Naive thymus-derived CD4-positive, alpha-beta T cell (primary cell): Measurements from ENCODE around the gene ACSL6. TPM values are rescaled to one million over a fixed set of nuclear protein-coding genes. Genes with fewer than 3 reads are reported as not detected.

Experiments
- ATAC-seq: fragments of 150-1000 bp; cut with Tn5 transposase; 2 replicates; pipeline ENCODE4 v1.10.0; 2021; ENCODE audit warnings: mild to moderate bottlenecking, moderate library complexity
- CTCF ChIA-PET: fragments of 350-600 bp; sonication (Branson Sonifier 250); formaldehyde crosslinking; loops from one replicate; lab custom pipeline; 2021; ENCODE audit warnings: antibody characterized with exemption; lab: Charles Lee
- POLR2A ChIA-PET: fragments of 350-600 bp; sonication (Branson Sonifier 250); formaldehyde crosslinking; loops from one replicate; lab custom pipeline; 2021; ENCODE audit warnings: antibody characterized with exemption, inconsistent platforms; lab: Charles Lee
- DNase-seq, 9 donors: peaks; one replicate each; pipeline versions ENCODE4 v3.0.0 to v3.0.0-alpha.2; 2020 to 2022; ENCODE audit warnings: mixed read lengths in 1 of 9
- H3K27ac ChIP-seq: one replicate; pipeline ENCODE4 v1.7.0; 2013; ENCODE audit warnings: mild to moderate bottlenecking, low read depth, low read length, moderate library complexity
- H3K27me3 ChIP-seq, 2 donors: one replicate each; pipeline ENCODE4 v1.7.0; 2013; ENCODE audit warnings: low read length in 2 of 2, mild to moderate bottlenecking in 2 of 2, moderate library complexity in 2 of 2; ENCODE audit not compliant: control insufficient read depth in 2 of 2, insufficient read depth in 2 of 2
- H3K36me3 ChIP-seq, 3 experiments: 1 replicate in 2 of 3; 2 replicates in 1 of 3; pipeline ENCODE4 v1.7.0; 2013; ENCODE audit warnings: low read length in 3 of 3, mild to moderate bottlenecking in 3 of 3, moderate library complexity in 1 of 3; ENCODE audit not compliant: insufficient read depth in 3 of 3, control insufficient read depth in 2 of 3
- H3K4me1 ChIP-seq, 2 donors: one replicate each; pipeline ENCODE4 v1.7.0; 2013; ENCODE audit warnings: low read length in 2 of 2, mild to moderate bottlenecking in 2 of 2, moderate library complexity in 1 of 2; ENCODE audit not compliant: control insufficient read depth in 2 of 2, insufficient read depth in 2 of 2
- H3K4me3 ChIP-seq: 2 replicates; pipeline ENCODE4 v1.7.0; 2013; ENCODE audit warnings: mild to moderate bottlenecking, low read length
- H3K9me3 ChIP-seq, 3 experiments: 1 replicate in 2 of 3; 2 replicates in 1 of 3; pipeline ENCODE4 v1.7.0; 2013; ENCODE audit warnings: low read length in 3 of 3; ENCODE audit not compliant: control insufficient read depth in 2 of 3
- H3K27ac Mint-ChIP-seq, 9 donors: one replicate each; pipeline ENCODE4 v1.8.0; 2020 to 2022; ENCODE audit warnings: mixed read lengths in 9 of 9, mild to moderate bottlenecking in 8 of 9, moderate library complexity in 5 of 9, inconsistent platforms in 2 of 9
- H3K27me3 Mint-ChIP-seq, 5 donors: one replicate each; pipeline ENCODE4 v1.8.0; 2021 to 2022; ENCODE audit warnings: mixed read lengths in 5 of 5, mild to moderate bottlenecking in 1 of 5
- H3K36me3 Mint-ChIP-seq, 5 donors: one replicate each; pipeline ENCODE4 v1.8.0; 2020 to 2022; ENCODE audit warnings: mixed read lengths in 5 of 5, mild to moderate bottlenecking in 3 of 5, inconsistent platforms in 1 of 5
- H3K4me1 Mint-ChIP-seq, 7 donors: one replicate each; pipeline ENCODE4 v1.8.0; 2020 to 2022; ENCODE audit warnings: mixed read lengths in 7 of 7, mild to moderate bottlenecking in 3 of 7, inconsistent platforms in 1 of 7
- H3K4me3 Mint-ChIP-seq, 10 donors: one replicate each; pipeline ENCODE4 v1.8.0; 2020 to 2022; ENCODE audit warnings: mild to moderate bottlenecking in 10 of 10, mixed read lengths in 10 of 10, moderate library complexity in 6 of 10, inconsistent platforms in 2 of 10
- H3K9me3 Mint-ChIP-seq, 11 donors: one replicate each; pipeline ENCODE4 v1.8.0; 2020 to 2022; ENCODE audit warnings: mixed read lengths in 11 of 11, mild to moderate bottlenecking in 4 of 11, inconsistent platforms in 1 of 11, moderate library complexity in 1 of 11
- intact Hi-C, 2 donors: fragments of 100-400 bp; cut with micrococcal nuclease; formaldehyde crosslinking; loops; one replicate each; pipeline ENCODE4 v1.15.1; 2023
- polyA plus RNA-seq, 2 donors: library from polyadenylated mRNA; unstranded; fragments of 300-500 nt; fragmentation: Illumina TruSeq; gene quantifications; one replicate each; pipeline ENCODE4 v1.2.3, GENCODE V29; 2021
- total RNA-seq, 6 experiments: library from RNA in 5 of 6; stranded (reverse) in 5 of 6; gene quantifications; 1 replicate in 5 of 6; 2 replicates in 1 of 6; pipeline ENCODE4 v1.2.3 and lab custom pipeline; 2021 to 2026

Gene ACSL6, protein sequence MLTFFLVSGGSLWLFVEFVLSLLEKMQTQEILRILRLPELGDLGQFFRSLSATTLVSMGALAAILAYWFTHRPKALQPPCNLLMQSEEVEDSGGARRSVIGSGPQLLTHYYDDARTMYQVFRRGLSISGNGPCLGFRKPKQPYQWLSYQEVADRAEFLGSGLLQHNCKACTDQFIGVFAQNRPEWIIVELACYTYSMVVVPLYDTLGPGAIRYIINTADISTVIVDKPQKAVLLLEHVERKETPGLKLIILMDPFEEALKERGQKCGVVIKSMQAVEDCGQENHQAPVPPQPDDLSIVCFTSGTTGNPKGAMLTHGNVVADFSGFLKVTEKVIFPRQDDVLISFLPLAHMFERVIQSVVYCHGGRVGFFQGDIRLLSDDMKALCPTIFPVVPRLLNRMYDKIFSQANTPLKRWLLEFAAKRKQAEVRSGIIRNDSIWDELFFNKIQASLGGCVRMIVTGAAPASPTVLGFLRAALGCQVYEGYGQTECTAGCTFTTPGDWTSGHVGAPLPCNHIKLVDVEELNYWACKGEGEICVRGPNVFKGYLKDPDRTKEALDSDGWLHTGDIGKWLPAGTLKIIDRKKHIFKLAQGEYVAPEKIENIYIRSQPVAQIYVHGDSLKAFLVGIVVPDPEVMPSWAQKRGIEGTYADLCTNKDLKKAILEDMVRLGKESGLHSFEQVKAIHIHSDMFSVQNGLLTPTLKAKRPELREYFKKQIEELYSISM
- total RNA-seq: 10 to 100 TPM; 21.0 to 42.8 (median 22.6) TPM
- 10 to 100 TPM; 13.6 to 17.3 TPM for polyA plus RNA-seq
- total RNA-seq (lab: John Stamatoyannopoulos, UW): 20.2 reads per million, percentile 50 among the genes with 10 or more reads in this experiment

DNA sequence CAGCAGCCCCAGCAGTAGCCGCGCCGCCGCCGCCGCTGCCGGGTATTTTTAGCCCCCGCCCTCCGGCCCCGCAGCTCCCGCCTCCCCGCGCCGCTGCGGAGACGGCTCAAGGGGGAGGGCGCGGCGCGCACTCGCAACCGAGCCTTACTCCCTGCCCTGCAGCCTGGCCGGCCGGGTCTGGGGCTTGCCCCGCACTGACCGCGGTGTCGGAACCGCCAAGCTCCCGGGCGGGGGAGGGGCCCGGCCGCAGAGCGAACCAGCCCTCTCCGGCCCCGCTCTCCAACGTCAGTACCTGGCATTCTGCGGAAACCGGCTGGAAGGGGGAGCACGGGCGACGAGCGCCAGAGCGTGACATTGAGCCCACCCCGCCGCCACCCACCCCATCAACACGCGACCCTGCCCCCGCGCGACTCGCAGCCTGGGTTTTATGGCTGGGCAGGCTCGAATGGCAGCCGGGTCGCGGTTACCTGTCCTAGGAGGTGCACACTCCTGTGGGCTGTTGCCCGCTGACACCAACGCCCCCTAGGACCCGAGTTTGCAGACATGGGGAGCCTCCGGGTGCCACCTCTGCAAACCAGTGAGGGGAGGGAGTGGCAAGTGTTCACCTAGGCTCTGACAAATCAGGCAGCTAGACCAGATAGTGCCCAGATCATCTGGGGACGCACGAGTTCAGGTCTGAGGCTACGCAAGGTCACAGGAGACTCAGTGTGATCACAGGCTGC is at the start of gene ACSL6:
Gene ACSL6, minus strand, starts transcription at position 37 of the 722 bp plus-strand sequence. CDS start 105 bp downstream, outside the sequence.
- peak within 1 kb of the TSS; percentile 49 for H3K4me3 ChIP-seq
- DNase-seq (peak in 8 of 9 donors; percentile 31 to 64 (median 34)), ATAC-seq (peak; percentile 73)
- intact Hi-C loops: no loop called here
- CTCF ChIA-PET: interaction anchor here (7.2 kb wide), 1 partner anchor 422 kb away, joined by 220 read pairs; no protein-coding TSS in a partner anchor
- peaks cover 0 to 7% of the 10 kb centered on the region in 2 donors for H3K4me1 ChIP-seq
- H3K4me3 Mint-ChIP-seq: peak within 1 kb of the TSS; percentile 66 to 87 (median 79)
- H3K36me3 Mint-ChIP-seq: peaks cover 0 to 3% (median 0%) of the 10 kb centered on the region in 5 donors
- H3K36me3 ChIP-seq: no peaks in the 10 kb centered on the region
- H3K27ac Mint-ChIP-seq: peak within 1 kb of the TSS in 6 of 9 donors; percentile 4 to 51 (median 20)
- peaks cover 17 to 42% (median 22%) of the 10 kb centered on the region in 7 donors for H3K4me1 Mint-ChIP-seq
- H3K27me3 Mint-ChIP-seq: peaks cover 6 to 81% (median 20%) of the 10 kb centered on the region in 5 donors
- H3K27ac ChIP-seq: no peak within 1 kb of the TSS
- peaks cover 0 to 2% (median 0%) of the 10 kb centered on the region in 11 donors for H3K9me3 Mint-ChIP-seq
- no peaks in the 10 kb centered on the region for H3K27me3 ChIP-seq
- H3K9me3 ChIP-seq: no peaks in the 10 kb centered on the region
- POLR2A ChIA-PET: interaction anchor here (1.3 kb wide), 2 partner anchors 9 to 423 kb away, joined by 3 to 4 read pairs; no protein-coding TSS in a partner anchor

DNA sequence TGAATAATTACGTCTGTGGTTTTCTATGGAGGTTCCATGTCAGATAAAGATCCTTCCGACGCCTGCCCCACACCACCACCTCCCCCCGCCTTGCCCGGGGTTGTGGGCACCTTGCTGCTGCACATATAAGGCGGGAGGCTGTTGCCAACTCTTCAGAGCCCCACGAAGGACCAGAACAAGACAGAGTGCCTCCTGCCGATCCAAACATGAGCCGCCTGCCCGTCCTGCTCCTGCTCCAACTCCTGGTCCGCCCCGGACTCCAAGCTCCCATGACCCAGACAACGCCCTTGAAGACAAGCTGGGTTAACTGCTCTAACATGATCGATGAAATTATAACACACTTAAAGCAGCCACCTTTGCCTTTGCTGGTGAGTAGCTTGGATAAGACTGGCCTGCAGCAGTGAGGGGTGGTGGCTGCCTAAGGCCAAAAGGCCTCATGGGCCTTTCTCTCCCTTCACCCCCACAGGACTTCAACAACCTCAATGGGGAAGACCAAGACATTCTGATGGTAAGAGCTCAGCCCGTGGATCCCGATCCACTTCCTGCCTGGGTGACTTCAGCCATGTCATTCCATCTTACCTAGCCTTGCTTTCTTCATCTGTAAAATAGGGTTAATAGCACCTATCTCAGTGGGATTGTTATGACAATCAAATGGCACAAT is 49.2 kb upstream of the ACSL6 start, which contains the start of gene IL3:
Gene IL3, plus strand, starts transcription at position 155 of the 661 bp plus-strand sequence. Its CDS starts 52 bp downstream, at position 207.
- ChIA-PET POLR2A (no interaction called here), CTCF (interaction anchor here (0.9 to 1.6 kb wide), 4 partner anchors 53 to 636 kb away, joined by 3 to 6 read pairs (median 4); no protein-coding TSS in a partner anchor)
- no peak within 1 kb of the TSS for H3K4me3 Mint-ChIP-seq
- peaks cover 7 to 68% (median 13%) of the 10 kb centered on the region in 7 donors for H3K4me1 Mint-ChIP-seq
- peak within 1 kb of the TSS in 1 of 9 donors; percentile 80 for H3K27ac Mint-ChIP-seq
- Histone ChIP-seq H3K4me3 (no peak within 1 kb of the TSS), H3K4me1 (peaks cover 3 to 36% of the 10 kb centered on the region in 2 donors), H3K27me3 (no peaks in the 10 kb centered on the region), H3K36me3 (no peaks in the 10 kb centered on the region), H3K27ac (no peak within 1 kb of the TSS), H3K9me3 (no peaks in the 10 kb centered on the region)
- DNase-seq: no peak
- H3K27me3 Mint-ChIP-seq: peaks cover 0 to 20% (median 0%) of the 10 kb centered on the region in 5 donors
- no peak for ATAC-seq
- H3K9me3 Mint-ChIP-seq: no peaks in the 10 kb centered on the region
- intact Hi-C loops: loop anchor here (5.0 to 10.0 kb wide), 6 partner anchors 114 to 638 kb away; partner anchors contain the start of gene IRF1 (in 1 of the 2)
- H3K36me3 Mint-ChIP-seq: no peaks in the 10 kb centered on the region

DNA sequence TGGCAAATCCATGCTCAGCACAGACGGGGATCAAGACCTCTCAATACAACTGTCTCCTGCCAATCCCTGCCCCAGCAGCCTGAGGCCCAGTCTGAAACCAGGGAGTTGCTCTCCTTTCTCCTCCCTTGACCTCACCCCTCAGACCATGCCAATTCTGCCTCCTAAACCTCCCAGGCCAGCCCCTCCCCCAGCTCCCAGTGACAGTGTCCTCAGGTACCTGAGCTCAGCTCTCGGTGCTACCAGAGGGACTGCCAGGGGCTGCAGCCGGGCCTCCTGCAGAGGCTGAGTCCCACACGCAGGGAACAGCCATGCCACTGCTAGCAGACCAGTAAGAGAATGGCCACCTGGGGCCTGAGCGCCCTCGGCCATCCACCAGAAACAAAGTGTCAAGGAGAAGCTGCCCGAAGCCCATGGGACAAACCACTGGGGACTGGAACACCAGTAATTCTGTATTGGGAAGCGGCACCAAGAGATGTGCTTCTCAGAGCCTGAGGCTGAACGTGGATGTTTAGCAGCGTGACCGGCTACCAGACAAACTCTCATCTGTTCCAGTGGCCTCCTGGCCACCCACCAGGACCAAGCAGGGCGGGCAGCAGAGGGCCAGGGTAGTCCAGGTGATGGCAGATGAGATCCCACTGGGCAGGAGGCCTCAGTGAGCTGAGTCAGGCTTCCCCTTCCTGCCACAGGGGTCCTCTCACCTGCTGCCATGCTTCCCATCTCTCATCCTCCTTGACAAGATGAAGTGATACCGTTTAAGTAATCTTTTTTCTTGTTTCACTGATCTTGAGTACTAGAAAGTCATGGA is 48.4 kb upstream of the ACSL6 start:
- Mint-ChIP-seq H3K27me3 (peaks cover 0 to 22% (median 0%) of the 10 kb centered on the region in 5 donors), H3K36me3 (no peaks in the 10 kb centered on the region), H3K9me3 (no peaks in the 10 kb centered on the region), H3K27ac (peak overlapping the region in 1 of 9 donors; percentile 80), H3K4me1 (peaks cover 7 to 69% (median 12%) of the 10 kb centered on the region in 7 donors), H3K4me3 (no peak overlapping the region)
- ATAC-seq: no peak
- Histone ChIP-seq H3K4me3 (no peak overlapping the region), H3K27me3 (no peaks in the 10 kb centered on the region), H3K27ac (no peak overlapping the region), H3K36me3 (no peaks in the 10 kb centered on the region), H3K4me1 (peaks cover 3 to 39% of the 10 kb centered on the region in 2 donors), H3K9me3 (no peaks in the 10 kb centered on the region)
- POLR2A ChIA-PET: no interaction called here
- CTCF ChIA-PET: interaction anchor here (0.9 to 1.6 kb wide), 2 partner anchors 53 to 470 kb away, joined by 3 read pairs; no protein-coding TSS in a partner anchor
- DNase-seq: peak in 2 of 9 donors; percentile 2 to 20
- intact Hi-C loops: loop anchor here (5.0 to 10.0 kb wide), 6 partner anchors 115 to 638 kb away; partner anchors contain the start of gene IRF1 (in 1 of the 2)

DNA sequence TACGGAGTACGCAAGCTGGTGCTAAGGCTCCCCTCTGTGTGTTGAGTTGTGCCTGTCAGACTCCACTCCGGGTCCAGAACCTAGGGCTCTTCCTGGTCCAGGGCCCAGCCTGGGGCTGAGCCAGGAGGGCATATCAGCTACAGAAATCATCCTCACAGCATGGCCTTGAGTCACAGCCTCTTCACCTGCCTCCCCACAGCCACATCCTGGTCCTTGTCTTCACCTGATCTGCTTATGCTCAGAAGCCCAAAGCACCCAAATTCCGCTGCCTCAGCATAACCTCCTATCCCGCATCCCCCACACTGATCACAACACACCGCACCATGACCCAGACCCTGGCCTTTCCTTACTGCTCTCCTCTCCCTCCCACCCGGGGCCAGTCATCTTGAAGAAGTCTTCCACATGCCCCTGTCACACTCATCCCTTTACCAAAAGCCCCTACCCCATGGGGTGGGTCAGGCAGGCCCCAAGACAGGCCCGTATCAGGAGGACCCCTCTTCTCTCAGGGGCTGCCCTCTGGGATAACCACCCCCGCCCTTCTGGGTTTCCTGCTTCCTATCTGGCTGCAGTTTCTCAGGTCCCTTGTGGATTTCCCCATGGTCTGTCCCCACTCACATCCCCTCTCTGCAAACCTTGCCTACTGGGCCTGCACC is 47.7 kb upstream of the ACSL6 start:
- Mint-ChIP-seq H3K27ac (peak overlapping the region in 1 of 9 donors; percentile 80), H3K4me3 (peak overlapping the region in 1 of 10 donors; percentile 7), H3K27me3 (peaks cover 0 to 28% (median 0%) of the 10 kb centered on the region in 5 donors), H3K9me3 (no peaks in the 10 kb centered on the region), H3K4me1 (peaks cover 6 to 69% (median 12%) of the 10 kb centered on the region in 7 donors), H3K36me3 (no peaks in the 10 kb centered on the region)
- no peak overlapping the region for H3K27ac ChIP-seq
- DNase-seq (peak in 2 of 9 donors; percentile 4 to 22), ATAC-seq (peak; percentile 8)
- H3K27me3 ChIP-seq: no peaks in the 10 kb centered on the region
- POLR2A ChIA-PET: no interaction called here
- peaks cover 3 to 35% of the 10 kb centered on the region in 2 donors for H3K4me1 ChIP-seq
- H3K9me3 ChIP-seq: no peaks in the 10 kb centered on the region
- CTCF ChIA-PET: interaction anchor here (0.9 to 1.6 kb wide), 2 partner anchors 53 to 470 kb away, joined by 3 read pairs; no protein-coding TSS in a partner anchor
- intact Hi-C loops: no loop called here
- no peaks in the 10 kb centered on the region for H3K36me3 ChIP-seq
- no peak overlapping the region for H3K4me3 ChIP-seq

DNA sequence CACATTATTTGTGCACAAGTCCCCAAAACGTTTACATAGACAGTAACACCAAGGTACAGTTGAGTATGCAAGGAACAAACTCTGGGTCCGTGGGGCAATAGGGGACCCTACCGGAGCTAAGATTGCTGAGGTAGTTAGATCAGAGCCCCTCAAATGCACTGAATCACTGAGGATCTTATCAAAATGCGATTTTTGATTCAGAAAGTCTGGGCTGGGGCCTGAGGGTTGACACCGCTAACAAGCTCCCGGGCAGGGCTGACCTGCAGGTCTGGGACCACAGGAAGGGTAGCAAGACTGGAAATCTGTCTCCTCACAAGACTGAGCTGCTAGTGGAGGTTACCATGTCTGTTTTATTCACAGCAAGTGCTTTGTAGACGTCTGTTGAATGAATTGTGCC is 47.2 kb upstream of the ACSL6 start:
- H3K4me3 Mint-ChIP-seq: no peak overlapping the region
- no peak overlapping the region for H3K27ac Mint-ChIP-seq
- H3K27me3 ChIP-seq: no peaks in the 10 kb centered on the region
- H3K9me3 Mint-ChIP-seq: no peaks in the 10 kb centered on the region
- no peaks in the 10 kb centered on the region for H3K36me3 Mint-ChIP-seq
- no peak overlapping the region for H3K27ac ChIP-seq
- H3K36me3 ChIP-seq: no peaks in the 10 kb centered on the region
- ChIA-PET POLR2A (no interaction called here), CTCF (no interaction called here)
- ATAC-seq (no peak), DNase-seq (no peak)
- H3K4me3 ChIP-seq: no peak overlapping the region
- intact Hi-C loops: no loop called here
- peaks cover 0 to 29% (median 0%) of the 10 kb centered on the region in 5 donors for H3K27me3 Mint-ChIP-seq
- H3K9me3 ChIP-seq: no peaks in the 10 kb centered on the region
- H3K4me1 ChIP-seq: peaks cover 3 to 35% of the 10 kb centered on the region in 2 donors
- peaks cover 6 to 67% (median 9%) of the 10 kb centered on the region in 7 donors for H3K4me1 Mint-ChIP-seq
